HepG2 (cell line): ENCODE results near the gene ALDH16A1. TPM values are rescaled to one million over a fixed set of nuclear protein-coding genes. Genes with fewer than 3 reads are reported as not detected.
A peak's percentile ranks its signal among the peaks of the same experiment; 100 is the strongest.

Experiments used
- ATAC-seq: fragments of 200-7000 bp; cut with Tn5 transposase; 3 replicates; pipeline ENCODE4 v1.9.1; 2020; ENCODE audit warnings: mild to moderate bottlenecking, moderate library complexity
- BruUV-seq: library from RNA; stranded (reverse); fragments of 400-500 nt; replicated peaks from 2 replicates; lab custom pipeline; 2021; lab: Mats Ljungman, UMichigan
- CTCF ChIA-PET: fragments of 300-600 bp; formaldehyde crosslinking; extraction: SDS; loops from one replicate; lab custom pipeline; 2021; ENCODE audit warnings: low total read pairs, inconsistent platforms, low intra/inter-chr PET ratio; lab: Yijun Ruan, JAX
- POLR2A ChIA-PET: fragments of 350-600 bp; sonication (Branson Sonifier 250); formaldehyde crosslinking; loops from one replicate; lab custom pipeline; 2020; ENCODE audit warnings: antibody characterized with exemption, inconsistent platforms; lab: Yijun Ruan, JAX
- DNase-seq: peaks from one replicate; pipeline ENCODE4 v3.0.0-alpha.2; 2015; ENCODE audit warnings: low spot score
- FAIRE-seq: peaks from 3 replicates; lab custom pipeline; 2011; peaks lifted over from hg19 to GRCh38; lab: Jason Lieb, UNC
- H2AFZ ChIP-seq: one replicate; pipeline ENCODE4 v1.6.1; 2011; ENCODE audit warnings: low read length, inconsistent platforms
- H3K27ac ChIP-seq: fragments of 300-600 bp; 3 replicates; pipeline ENCODE4 v1.8.0; 2011; ENCODE audit warnings: mixed run types, mild to moderate bottlenecking, mixed read lengths, low read length, inconsistent platforms; ENCODE audit not compliant: insufficient read depth; ENCODE audit errors: extremely low read length
- H3K27me3 ChIP-seq, 2 experiments: fragments of 200-600 bp in 1 of 2; 2 replicates in 1 of 2; 3 replicates in 1 of 2; pipeline versions ENCODE4 v1.6.0 to v1.8.0; 2011; ENCODE audit warnings: low read length in 2 of 2, mild to moderate bottlenecking in 2 of 2, moderate library complexity in 2 of 2, inconsistent platforms in 1 of 2; ENCODE audit not compliant: insufficient read depth in 2 of 2, control insufficient read depth in 1 of 2
- H3K36me3 ChIP-seq, 2 experiments: fragments of 200-600 bp in 1 of 2; replicated peaks in 1 of 2; 2 replicates in 1 of 2; 3 replicates in 1 of 2; pipeline versions ENCODE4 v1.5.1 to v1.8.0; 2011; ENCODE audit warnings: low read length in 2 of 2, inconsistent platforms in 1 of 2; ENCODE audit not compliant: insufficient read depth in 2 of 2, control insufficient read depth in 1 of 2
- H3K4me1 ChIP-seq: 2 replicates; pipeline ENCODE4 v1.5.1; 2012; ENCODE audit warnings: low read length, inconsistent platforms; ENCODE audit not compliant: insufficient read depth
- H3K4me2 ChIP-seq: 2 replicates; pipeline ENCODE4 v1.6.0; 2011; ENCODE audit warnings: low read depth, low read length, inconsistent platforms
- H3K4me3 ChIP-seq, 3 experiments: fragments of 200-600 bp in 1 of 3; sonication (generic), shearing (Covaris generic) in 1 of 3; replicated peaks in 1 of 3; 2 replicates each; pipeline ENCODE4 v1.5.1; 2011 to 2016; ENCODE audit warnings: low read length in 3 of 3, inconsistent platforms in 2 of 3, low read depth in 2 of 3, mild to moderate bottlenecking in 2 of 3, control low read depth in 1 of 3, mixed read lengths in 1 of 3; ENCODE audit not compliant: insufficient read depth in 1 of 3
- H3K79me2 ChIP-seq: one replicate; pipeline ENCODE4 v1.6.1; 2011; ENCODE audit warnings: low read length, inconsistent platforms; ENCODE audit not compliant: insufficient read depth
- H3K9ac ChIP-seq: 2 replicates; pipeline ENCODE4 v1.6.0; 2011; ENCODE audit warnings: mild to moderate bottlenecking, low read depth, low read length, inconsistent platforms; ENCODE audit not compliant: insufficient read depth
- H3K9me3 ChIP-seq: 2 replicates; pipeline ENCODE4 v1.5.1; 2012; ENCODE audit warnings: mild to moderate bottlenecking, low read length
- H4K20me1 ChIP-seq: 2 replicates; pipeline ENCODE4 v1.6.0; 2011; ENCODE audit warnings: inconsistent platforms, mild to moderate bottlenecking, low read length, moderate library complexity; ENCODE audit not compliant: insufficient read depth
- ARNT2 ChIP-seq: sonication (generic); formaldehyde crosslinking; IDR thresholded peaks from 2 replicates; pipeline ENCODE4 v1.8.0; 2022; ENCODE audit warnings: mild to moderate bottlenecking, low read depth, missing genetic modification reagents, moderate library complexity
- ATM ChIP-seq: fragments of 450-650 bp; IDR thresholded peaks from 2 replicates; pipeline ENCODE4 v1.7.1; 2017; ENCODE audit warnings: mild to moderate bottlenecking, borderline replicate concordance
- FOXA1 ChIP-seq, 2 experiments: fragments of 450-650 bp in 1 of 2; sonication (generic) in 1 of 2; formaldehyde crosslinking in 1 of 2; IDR thresholded peaks; 2 replicates each; pipeline versions ENCODE4 v1.4.0 to v1.6.1; 2016 to 2020; ENCODE audit warnings: missing genetic modification reagents in 1 of 2
- FOXK1 ChIP-seq: sonication (generic); formaldehyde crosslinking; IDR thresholded peaks from 2 replicates; pipeline ENCODE4 v1.4.0; 2020; ENCODE audit warnings: low read depth, missing genetic modification reagents, borderline replicate concordance
- IRF2 ChIP-seq: IDR thresholded peaks from 2 replicates; pipeline ENCODE4 v1.6.1; 2018; ENCODE audit warnings: missing genetic modification reagents, missing compliant biosample characterization
- KDM2A ChIP-seq: sonication (generic); formaldehyde crosslinking; IDR thresholded peaks from 2 replicates; pipeline ENCODE4 v1.4.0; 2020; ENCODE audit warnings: low read depth, missing genetic modification reagents, borderline replicate concordance
- MATR3 ChIP-seq: sonication (generic); formaldehyde crosslinking; IDR thresholded peaks from 2 replicates; pipeline ENCODE4 v1.4.0; 2020; ENCODE audit warnings: missing genetic modification reagents
- MED1 ChIP-seq: sonication (generic); formaldehyde crosslinking; IDR thresholded peaks from 2 replicates; pipeline ENCODE4 v1.4.0; 2020; ENCODE audit warnings: missing genetic modification reagents
- MYC ChIP-seq: sonication (generic); formaldehyde crosslinking; IDR thresholded peaks from 2 replicates; pipeline ENCODE4 v1.9.0; 2021; ENCODE audit warnings: missing genetic modification reagents, borderline replicate concordance
- NFATC3 ChIP-seq: sonication (generic); formaldehyde crosslinking; IDR thresholded peaks from 2 replicates; pipeline ENCODE4 v1.5.1; 2020; ENCODE audit warnings: mild to moderate bottlenecking, missing genetic modification reagents
- NONO ChIP-seq, 2 experiments: fragments of 450-650 bp in 1 of 2; sonication (generic) in 1 of 2; formaldehyde crosslinking in 1 of 2; IDR thresholded peaks in 1 of 2; conservative IDR thresholded peaks in 1 of 2; 2 replicates each; pipeline versions ENCODE4 v1.6.1 to v1.8.0; 2017 to 2022; ENCODE audit warnings: mild to moderate bottlenecking in 1 of 2, missing genetic modification reagents in 1 of 2, moderate library complexity in 1 of 2
- PHF5A ChIP-seq: IDR thresholded peaks from one replicate; pipeline ENCODE4 v1.6.1; 2018; ENCODE audit warnings: low read depth, missing genetic modification reagents; ENCODE audit not compliant: unreplicated experiment
- POLR2AphosphoS5 ChIP-seq: IDR thresholded peaks from 2 replicates; pipeline ENCODE4 v1.6.1; 2012; ENCODE audit warnings: low read depth, low read length
- PRMT3 ChIP-seq: sonication (generic); formaldehyde crosslinking; IDR thresholded peaks from 2 replicates; pipeline ENCODE4 v1.8.1; 2022; ENCODE audit warnings: low read depth, mild to moderate bottlenecking, moderate library complexity, missing genetic modification reagents, borderline replicate concordance
- RAD51 ChIP-seq: fragments of 450-650 bp; IDR thresholded peaks from 2 replicates; pipeline ENCODE4 v1.6.1; 2016; ENCODE audit warnings: borderline replicate concordance
- RFX5 ChIP-seq: IDR thresholded peaks from 2 replicates; pipeline ENCODE4 v1.6.1; 2011; ENCODE audit warnings: low read depth, low read length, improper control_type of control experiment
- SIX1 ChIP-seq: sonication (generic); formaldehyde crosslinking; IDR thresholded peaks from 2 replicates; pipeline ENCODE4 v1.4.0; 2020; ENCODE audit warnings: missing genetic modification reagents, borderline replicate concordance
- ZBTB33 ChIP-seq: sonication (generic); formaldehyde crosslinking; IDR thresholded peaks from 2 replicates; pipeline ENCODE4 v1.4.0; 2020; ENCODE audit warnings: missing genetic modification reagents
- ZNF256 ChIP-seq: sonication (generic); formaldehyde crosslinking; conservative IDR thresholded peaks from 2 replicates; pipeline ENCODE4 v1.4.0; 2020; ENCODE audit warnings: missing genetic modification reagents
- ZNF501 ChIP-seq: sonication (generic); formaldehyde crosslinking; IDR thresholded peaks from 2 replicates; pipeline ENCODE4 v1.5.1; 2020; ENCODE audit warnings: mild to moderate bottlenecking, moderate library complexity, missing genetic modification reagents
- ZNF644 ChIP-seq: IDR thresholded peaks from 2 replicates; pipeline ENCODE4 v1.6.1; 2016; ENCODE audit warnings: low read depth
- WGBS: methylation state at CpG from one replicate; pipeline ENCODE4 v1.1.6; 2017; ENCODE audit warnings: low lambda C conversion rate; 5-methylcytosine and 5-hydroxymethylcytosine counted together
- in situ Hi-C: cut with HindIII; loops from 2 replicates; pipeline ENCODE4 v1.10.0; 2017; ENCODE audit warnings: low pct_unique_long_range_greater_than_20kb; ENCODE audit not compliant: extremely low pct_ligation_motif_present
- intact Hi-C: fragments of 100-400 bp; cut with micrococcal nuclease; formaldehyde crosslinking; loops from one replicate; pipeline ENCODE4 v1.10.0; 2022; ENCODE audit not compliant: unreplicated experiment
- polyA plus RNA-seq, 8 experiments: library from polyadenylated mRNA; depleted of rRNA in 3 of 8; stranded (reverse) in 7 of 8; unstranded in 1 of 8; fragments of >200 nt; fragmentation: Illumina TruSeq in 4 of 8; extraction: Trizol in 4 of 8; gene quantifications; 2 replicates each; pipeline versions ENCODE4 v1.2.1 to v1.2.3, GENCODE V29; 2011 to 2016; ENCODE audit warnings: low read depth in 4 of 8, missing spikeins in 1 of 8, mixed read lengths in 1 of 8; ENCODE audit not compliant: insufficient read depth in 1 of 8
- total RNA-seq, 5 experiments: library from RNA; depleted of rRNA; stranded (reverse); fragments of >200 nt; fragmentation: Illumina TruSeq; extraction: Trizol; gene quantifications; 2 replicates each; pipeline ENCODE4 v1.2.3, GENCODE V29; 2016; ENCODE audit warnings: low read depth in 1 of 5
- TF ChIP-seq, protein P1 (sequence below): sonication (generic); formaldehyde crosslinking; IDR thresholded peaks from 2 replicates; pipeline ENCODE4 v1.4.0; 2020; ENCODE audit warnings: missing genetic modification reagents, low read depth, mild to moderate bottlenecking, borderline replicate concordance

Gene ALDH16A1
- total and polyA plus RNA-seq, 2 of the 13 experiments (the other 11 are each of a cell fraction or from before 2014, with no cell fraction given) = 8.4 to 34.9 TPM

GRCh38 chr19:49489601-49490167 lies 36.7 kb downstream of the ALDH16A1 start:
- ChIA-PET POLR2A (interaction anchor here (0.6 to 2.9 kb wide), 5 partner anchors 11 to 101 kb away, joined by 3 to 14 read pairs (median 4); partner anchors contain the start of genes ALDH16A1 and PRR12), CTCF (no interaction called here)
- intact Hi-C loops = no loop called here
- Histone ChIP-seq H3K79me2 (peaks cover 37% of the 10 kb centered on the region), H3K4me3 (peak overlapping the region; percentile 93 to 98 (median 97); a peak in 5 of 6 replicates), H3K4me2 (peak overlapping the region; percentile 90), H3K4me1 (peaks cover 29% of the 10 kb centered on the region), H3K27ac (peak overlapping the region; percentile 87), H3K9ac (peak overlapping the region; percentile 100), H3K36me3 (peaks cover 19 to 40% of the 10 kb centered on the region in 2 experiments), H3K9me3 (no peaks in the 10 kb centered on the region), H2AFZ (no peak overlapping the region), H3K27me3 (peaks cover 0 to 3% of the 10 kb centered on the region in 2 experiments; a peak in 1 of 5 replicates), H4K20me1 (peaks cover 45% of the 10 kb centered on the region)
- no TSS peak for BruUV-seq
- DNase-seq (peak; percentile 75), ATAC-seq (peak; percentile 61), FAIRE-seq (no peak)
- in situ Hi-C loops = no loop called here
- 31% methylated on average over 9 of the region's 15 CpGs for WGBS
- TF ChIP-seq IRF2 (peak; percentile 63; the same call in 1 of the 2 replicates), FOXA1 (IDR thresholded peaks at IDR 0.05) (no peak), FOXA1 (CRISPR knock-in tag; IDR thresholded peaks at IDR 0.05) (no peak), ATM (no peak), RFX5 (no peak), ZNF644 (CRISPR knock-in tag) (peak; percentile 22; the same call in 1 of the 2 replicates), POLR2AphosphoS5 (peak; percentile 29; the same call in 1 of the 2 replicates), MYC (peak; percentile 71; the same call in 1 of the 2 replicates), ZNF256 (no peak), MATR3 (no peak), FOXK1 (peak; percentile 37; the same call in 1 of the 2 replicates), NONO (IDR thresholded peaks at IDR 0.05) (no peak), NONO (CRISPR knock-in tag; conservative IDR thresholded peaks at IDR 0.05) (peak; percentile 12; the same call in 1 of the 2 replicates), RAD51 (no peak), NFATC3 (CRISPR knock-in tag) (no peak), ZBTB33 (CRISPR knock-in tag) (peak; percentile 59; the same call in 1 of the 2 replicates), ZNF501 (CRISPR knock-in tag) (no peak), KDM2A (peak; percentile 41; the same call in 1 of the 2 replicates), MED1 (CRISPR knock-in tag) (peak; percentile 30; the same call in 1 of the 2 replicates), PHF5A (CRISPR knock-in tag) (peak; percentile 71), ARNT2 (CRISPR knock-in tag) (0 out of 2 replicates have a peak, but pooled peaks have one; percentile 33), PRMT3 (CRISPR knock-in tag) (peak; percentile 83), SIX1 (no peak)
- TF ChIP-seq, protein P1, sequence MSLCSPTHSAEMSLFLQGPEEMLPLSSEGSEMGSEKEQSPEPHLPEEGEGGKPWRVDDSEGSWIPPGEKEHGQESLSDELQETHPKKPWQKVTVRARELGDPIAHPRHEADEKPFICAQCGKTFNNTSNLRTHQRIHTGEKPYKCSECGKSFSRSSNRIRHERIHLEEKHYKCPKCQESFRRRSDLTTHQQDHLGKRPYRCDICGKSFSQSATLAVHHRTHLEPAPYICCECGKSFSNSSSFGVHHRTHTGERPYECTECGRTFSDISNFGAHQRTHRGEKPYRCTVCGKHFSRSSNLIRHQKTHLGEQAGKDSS = peak; percentile 19; the same call in 1 of the 2 replicates
